Amniotic epithelial cell (primary cell): ENCODE results near the gene NTRK1.

Experiments
- DNase-seq: peaks from one replicate; pipeline ENCODE4 v3.0.0-alpha.2; 2010; ENCODE audit warnings: low read depth

NTRK1 gene

GRCh38 chr1:156857532-156857931 lies 3.1 kb upstream of the NTRK1 start:
- no peak for DNase-seq

GRCh38 chr1:156858555-156858956 lies 2.1 kb upstream of the NTRK1 start:
- no peak for DNase-seq

- DNase-seq, result no peak
These were observed 1.6 kb upstream of the NTRK1 start, which contains the start of gene INSRR for GRCh38 chr1:156858959-156859522. INSRR (minus strand) TSS chr1:156859117; CDS start chr1:156858621, 496 bp downstream.

- DNase-seq, result no peak
These were observed 1.0 kb upstream of the NTRK1 start for GRCh38 chr1:156859523-156860112.

- DNase-seq, result no peak
These were observed 495 bp upstream of the NTRK1 start for GRCh38 chr1:156860113-156860627.

- no peak for DNase-seq
These were observed 1.9 kb downstream of the NTRK1 start for GRCh38 chr1:156862584-156862983.

- DNase-seq, result no peak
These were observed 2.4 kb downstream of the NTRK1 start for GRCh38 chr1:156862997-156863599.

- DNase-seq, result no peak
These were observed 3.0 kb downstream of the NTRK1 start for GRCh38 chr1:156863631-156864030.

GRCh38 chr1:156864796-156865195 lies 4.1 kb downstream of the NTRK1 start:
- no peak for DNase-seq

GRCh38 chr1:156865258-156865657 lies 4.6 kb downstream of the NTRK1 start:
- DNase-seq, result no peak

- DNase-seq, result no peak
These were observed 5.2 kb downstream of the NTRK1 start for GRCh38 chr1:156865865-156866248.

GRCh38 chr1:156866249-156866909 lies 5.7 kb downstream of the NTRK1 start:
- DNase-seq, result no peak

GRCh38 chr1:156868341-156868740 lies 7.7 kb downstream of the NTRK1 start:
- no peak for DNase-seq

- DNase-seq, result no peak
These were observed 8.8 kb downstream of the NTRK1 start for GRCh38 chr1:156869455-156869854.

GRCh38 chr1:156873659-156874058 lies 13.0 kb downstream of the NTRK1 start:
- DNase-seq, result no peak

GRCh38 chr1:156874142-156874541 lies 13.5 kb downstream of the NTRK1 start:
- DNase-seq, result no peak

- DNase-seq, result no peak
These were observed 14.1 kb downstream of the NTRK1 start for GRCh38 chr1:156874572-156875340.

GRCh38 chr1:156875341-156875615 lies 14.6 kb downstream of the NTRK1 start:
- DNase-seq, result no peak

GRCh38 chr1:156876281-156876680 lies 15.6 kb downstream of the NTRK1 start:
- no peak for DNase-seq

- no peak for DNase-seq
These were observed 16.9 kb downstream of the NTRK1 start for GRCh38 chr1:156877433-156878170.

GRCh38 chr1:156879876-156880275 lies 19.2 kb downstream of the NTRK1 start:
- DNase-seq, result no peak

GRCh38 chr1:156880473-156880872 lies 19.8 kb downstream of the NTRK1 start:
- DNase-seq, result no peak
